PFSK-1 (cell line): Measurements from ENCODE around the gene CRKL.

Source experiments
- POLR2AphosphoS5 ChIP-seq: IDR thresholded peaks from 2 replicates; pipeline ENCODE4 v1.6.1; 2012; ENCODE audit warnings: low read depth, mild to moderate bottlenecking, control low read depth, low read length, moderate library complexity
- SIN3A ChIP-seq: IDR thresholded peaks from 2 replicates; pipeline ENCODE4 v1.6.1; 2012; ENCODE audit warnings: mild to moderate bottlenecking, low read length, moderate library complexity, borderline replicate concordance; ENCODE audit not compliant: insufficient read depth
- TAF1 ChIP-seq: IDR thresholded peaks from 2 replicates; pipeline ENCODE4 v1.6.1; 2012; ENCODE audit warnings: low read length, control low read depth, borderline replicate concordance; ENCODE audit not compliant: insufficient read depth

DNA sequence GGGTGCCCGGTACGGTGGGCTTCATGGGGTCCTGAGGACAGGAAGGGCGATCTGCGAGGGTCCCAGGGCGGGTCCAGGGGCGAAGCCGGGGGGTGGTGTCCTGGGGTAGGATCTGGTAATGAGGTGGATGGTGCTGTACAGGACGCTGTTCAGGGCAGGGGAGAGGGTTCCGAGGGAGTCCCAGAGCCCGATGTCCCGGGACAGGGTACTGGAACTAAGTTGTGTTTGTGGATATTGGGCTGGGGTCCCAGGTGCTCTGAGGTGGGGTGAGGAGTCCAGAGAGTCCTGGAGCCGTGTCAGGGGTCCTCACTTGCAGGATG, 65.3 kb downstream of the CRKL start:
- no peak for TF ChIP-seq POLR2AphosphoS5
- no peak for TF ChIP-seq TAF1
- no peak for TF ChIP-seq SIN3A
